ENCODE data around the gene DOCK9. TPM values are rescaled to one million over a fixed set of nuclear protein-coding genes. Genes with fewer than 3 reads are reported as not detected.

DOCK9 gene
- total and polyA plus RNA-seq, 9 of the 15 experiments (the other 6 are each of a cell fraction or from before 2014, with no cell fraction given) = 3.5 to 25.3 (median 16.7) TPM

DNA sequence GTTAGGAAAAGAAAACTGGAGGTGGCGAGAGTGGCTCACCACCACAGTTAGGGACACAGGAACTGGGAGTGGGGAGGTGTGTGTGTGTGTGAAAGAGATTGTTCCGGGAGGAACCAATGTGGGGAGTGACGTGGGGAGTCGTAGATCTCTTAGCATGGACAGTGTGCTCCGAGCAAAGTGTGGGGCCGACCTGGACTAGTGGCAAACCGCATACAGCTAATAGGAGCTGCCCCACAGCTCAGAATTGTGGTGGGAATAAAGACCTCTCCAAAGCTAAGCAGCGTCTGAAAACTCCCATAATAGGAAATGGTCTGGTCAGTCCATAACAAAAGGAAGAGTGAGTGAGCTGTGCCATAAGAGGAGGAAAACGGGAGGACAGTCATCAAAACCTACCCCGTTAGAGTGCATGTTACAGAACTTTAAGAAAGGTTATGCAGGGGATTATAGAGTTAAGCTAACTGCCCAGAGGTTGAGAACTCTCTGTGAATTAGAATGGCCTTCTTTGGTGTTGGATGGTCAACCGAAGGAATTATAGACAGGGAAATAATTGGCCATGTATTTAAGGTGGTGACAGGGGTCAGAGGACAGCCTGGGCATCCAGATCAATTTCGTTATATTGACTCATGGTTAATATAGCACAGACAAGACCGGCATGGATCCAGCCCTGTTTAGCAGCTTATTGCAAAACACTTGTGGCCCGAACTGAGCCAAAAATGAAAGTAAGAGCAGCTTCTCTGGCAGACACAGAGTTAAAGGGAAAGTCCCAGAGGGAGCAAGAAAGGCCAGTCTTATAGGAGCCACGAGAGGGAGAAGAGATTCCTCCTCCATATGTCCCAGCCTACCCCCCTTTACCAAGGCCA lies 216.5 kb downstream of the DOCK9 start (continued):
- TF ChIP-seq, protein P1, sequence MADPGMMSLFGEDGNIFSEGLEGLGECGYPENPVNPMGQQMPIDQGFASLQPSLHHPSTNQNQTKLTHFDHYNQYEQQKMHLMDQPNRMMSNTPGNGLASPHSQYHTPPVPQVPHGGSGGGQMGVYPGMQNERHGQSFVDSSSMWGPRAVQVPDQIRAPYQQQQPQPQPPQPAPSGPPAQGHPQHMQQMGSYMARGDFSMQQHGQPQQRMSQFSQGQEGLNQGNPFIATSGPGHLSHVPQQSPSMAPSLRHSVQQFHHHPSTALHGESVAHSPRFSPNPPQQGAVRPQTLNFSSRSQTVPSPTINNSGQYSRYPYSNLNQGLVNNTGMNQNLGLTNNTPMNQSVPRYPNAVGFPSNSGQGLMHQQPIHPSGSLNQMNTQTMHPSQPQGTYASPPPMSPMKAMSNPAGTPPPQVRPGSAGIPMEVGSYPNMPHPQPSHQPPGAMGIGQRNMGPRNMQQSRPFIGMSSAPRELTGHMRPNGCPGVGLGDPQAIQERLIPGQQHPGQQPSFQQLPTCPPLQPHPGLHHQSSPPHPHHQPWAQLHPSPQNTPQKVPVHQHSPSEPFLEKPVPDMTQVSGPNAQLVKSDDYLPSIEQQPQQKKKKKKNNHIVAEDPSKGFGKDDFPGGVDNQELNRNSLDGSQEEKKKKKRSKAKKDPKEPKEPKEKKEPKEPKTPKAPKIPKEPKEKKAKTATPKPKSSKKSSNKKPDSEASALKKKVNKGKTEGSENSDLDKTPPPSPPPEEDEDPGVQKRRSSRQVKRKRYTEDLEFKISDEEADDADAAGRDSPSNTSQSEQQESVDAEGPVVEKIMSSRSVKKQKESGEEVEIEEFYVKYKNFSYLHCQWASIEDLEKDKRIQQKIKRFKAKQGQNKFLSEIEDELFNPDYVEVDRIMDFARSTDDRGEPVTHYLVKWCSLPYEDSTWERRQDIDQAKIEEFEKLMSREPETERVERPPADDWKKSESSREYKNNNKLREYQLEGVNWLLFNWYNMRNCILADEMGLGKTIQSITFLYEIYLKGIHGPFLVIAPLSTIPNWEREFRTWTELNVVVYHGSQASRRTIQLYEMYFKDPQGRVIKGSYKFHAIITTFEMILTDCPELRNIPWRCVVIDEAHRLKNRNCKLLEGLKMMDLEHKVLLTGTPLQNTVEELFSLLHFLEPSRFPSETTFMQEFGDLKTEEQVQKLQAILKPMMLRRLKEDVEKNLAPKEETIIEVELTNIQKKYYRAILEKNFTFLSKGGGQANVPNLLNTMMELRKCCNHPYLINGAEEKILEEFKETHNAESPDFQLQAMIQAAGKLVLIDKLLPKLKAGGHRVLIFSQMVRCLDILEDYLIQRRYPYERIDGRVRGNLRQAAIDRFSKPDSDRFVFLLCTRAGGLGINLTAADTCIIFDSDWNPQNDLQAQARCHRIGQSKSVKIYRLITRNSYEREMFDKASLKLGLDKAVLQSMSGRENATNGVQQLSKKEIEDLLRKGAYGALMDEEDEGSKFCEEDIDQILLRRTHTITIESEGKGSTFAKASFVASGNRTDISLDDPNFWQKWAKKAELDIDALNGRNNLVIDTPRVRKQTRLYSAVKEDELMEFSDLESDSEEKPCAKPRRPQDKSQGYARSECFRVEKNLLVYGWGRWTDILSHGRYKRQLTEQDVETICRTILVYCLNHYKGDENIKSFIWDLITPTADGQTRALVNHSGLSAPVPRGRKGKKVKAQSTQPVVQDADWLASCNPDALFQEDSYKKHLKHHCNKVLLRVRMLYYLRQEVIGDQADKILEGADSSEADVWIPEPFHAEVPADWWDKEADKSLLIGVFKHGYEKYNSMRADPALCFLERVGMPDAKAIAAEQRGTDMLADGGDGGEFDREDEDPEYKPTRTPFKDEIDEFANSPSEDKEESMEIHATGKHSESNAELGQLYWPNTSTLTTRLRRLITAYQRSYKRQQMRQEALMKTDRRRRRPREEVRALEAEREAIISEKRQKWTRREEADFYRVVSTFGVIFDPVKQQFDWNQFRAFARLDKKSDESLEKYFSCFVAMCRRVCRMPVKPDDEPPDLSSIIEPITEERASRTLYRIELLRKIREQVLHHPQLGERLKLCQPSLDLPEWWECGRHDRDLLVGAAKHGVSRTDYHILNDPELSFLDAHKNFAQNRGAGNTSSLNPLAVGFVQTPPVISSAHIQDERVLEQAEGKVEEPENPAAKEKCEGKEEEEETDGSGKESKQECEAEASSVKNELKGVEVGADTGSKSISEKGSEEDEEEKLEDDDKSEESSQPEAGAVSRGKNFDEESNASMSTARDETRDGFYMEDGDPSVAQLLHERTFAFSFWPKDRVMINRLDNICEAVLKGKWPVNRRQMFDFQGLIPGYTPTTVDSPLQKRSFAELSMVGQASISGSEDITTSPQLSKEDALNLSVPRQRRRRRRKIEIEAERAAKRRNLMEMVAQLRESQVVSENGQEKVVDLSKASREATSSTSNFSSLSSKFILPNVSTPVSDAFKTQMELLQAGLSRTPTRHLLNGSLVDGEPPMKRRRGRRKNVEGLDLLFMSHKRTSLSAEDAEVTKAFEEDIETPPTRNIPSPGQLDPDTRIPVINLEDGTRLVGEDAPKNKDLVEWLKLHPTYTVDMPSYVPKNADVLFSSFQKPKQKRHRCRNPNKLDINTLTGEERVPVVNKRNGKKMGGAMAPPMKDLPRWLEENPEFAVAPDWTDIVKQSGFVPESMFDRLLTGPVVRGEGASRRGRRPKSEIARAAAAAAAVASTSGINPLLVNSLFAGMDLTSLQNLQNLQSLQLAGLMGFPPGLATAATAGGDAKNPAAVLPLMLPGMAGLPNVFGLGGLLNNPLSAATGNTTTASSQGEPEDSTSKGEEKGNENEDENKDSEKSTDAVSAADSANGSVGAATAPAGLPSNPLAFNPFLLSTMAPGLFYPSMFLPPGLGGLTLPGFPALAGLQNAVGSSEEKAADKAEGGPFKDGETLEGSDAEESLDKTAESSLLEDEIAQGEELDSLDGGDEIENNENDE (IDR thresholded peaks at IDR 0.05; ENCODE audit: low read depth, low read length) = no peak
- TF ChIP-seq ADNP (tag; IDR thresholded peaks at IDR 0.05) (no peak), ILF3 (IDR thresholded peaks at IDR 0.05; ENCODE audit: borderline replicate concordance) (no peak), PTRF (tag; IDR thresholded peaks at IDR 0.05) (no peak), NBN (IDR thresholded peaks at IDR 0.05; ENCODE audit: low read depth) (no peak), CREBBP (IDR thresholded peaks at IDR 0.05; ENCODE audit: low read depth, low read length) (no peak), DMBX1 (CRISPR knock-in tag; IDR thresholded peaks at IDR 0.05; ENCODE audit: borderline replicate concordance) (no peak), CEBPB (tag; IDR thresholded peaks at IDR 0.05) (peak; percentile 43), KHSRP (IDR thresholded peaks at IDR 0.05) (no peak), HIVEP1 (CRISPR knock-in tag; IDR thresholded peaks at IDR 0.05) (no peak), ATF7 (IDR thresholded peaks at IDR 0.05) (peak; percentile 21; the same call in 1 of the 2 replicates), PHF21A (IDR thresholded peaks at IDR 0.05; ENCODE audit: borderline replicate concordance, low read depth) (no peak)
- TF ChIP-seq, protein P2, sequence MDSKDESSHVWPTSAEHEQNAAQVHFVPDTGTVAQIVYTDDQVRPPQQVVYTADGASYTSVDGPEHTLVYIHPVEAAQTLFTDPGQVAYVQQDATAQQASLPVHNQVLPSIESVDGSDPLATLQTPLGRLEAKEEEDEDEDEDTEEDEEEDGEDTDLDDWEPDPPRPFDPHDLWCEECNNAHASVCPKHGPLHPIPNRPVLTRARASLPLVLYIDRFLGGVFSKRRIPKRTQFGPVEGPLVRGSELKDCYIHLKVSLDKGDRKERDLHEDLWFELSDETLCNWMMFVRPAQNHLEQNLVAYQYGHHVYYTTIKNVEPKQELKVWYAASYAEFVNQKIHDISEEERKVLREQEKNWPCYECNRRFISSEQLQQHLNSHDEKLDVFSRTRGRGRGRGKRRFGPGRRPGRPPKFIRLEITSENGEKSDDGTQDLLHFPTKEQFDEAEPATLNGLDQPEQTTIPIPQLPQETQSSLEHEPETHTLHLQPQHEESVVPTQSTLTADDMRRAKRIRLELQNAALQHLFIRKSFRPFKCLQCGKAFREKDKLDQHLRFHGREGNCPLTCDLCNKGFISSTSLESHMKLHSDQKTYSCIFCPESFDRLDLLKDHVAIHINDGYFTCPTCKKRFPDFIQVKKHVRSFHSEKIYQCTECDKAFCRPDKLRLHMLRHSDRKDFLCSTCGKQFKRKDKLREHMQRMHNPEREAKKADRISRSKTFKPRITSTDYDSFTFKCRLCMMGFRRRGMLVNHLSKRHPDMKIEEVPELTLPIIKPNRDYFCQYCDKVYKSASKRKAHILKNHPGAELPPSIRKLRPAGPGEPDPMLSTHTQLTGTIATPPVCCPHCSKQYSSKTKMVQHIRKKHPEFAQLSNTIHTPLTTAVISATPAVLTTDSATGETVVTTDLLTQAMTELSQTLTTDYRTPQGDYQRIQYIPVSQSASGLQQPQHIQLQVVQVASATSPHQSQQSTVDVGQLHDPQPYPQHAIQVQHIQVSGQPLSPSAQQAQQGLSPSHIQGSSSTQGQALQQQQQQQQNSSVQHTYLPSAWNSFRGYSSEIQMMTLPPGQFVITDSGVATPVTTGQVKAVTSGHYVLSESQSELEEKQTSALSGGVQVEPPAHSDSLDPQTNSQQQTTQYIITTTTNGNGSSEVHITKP (IDR thresholded peaks at IDR 0.05; ENCODE audit: partially characterized antibody) = peak; percentile 91

Data from K562 (cell line).